ENCODE data around the gene CAMTA1.
A peak's percentile ranks its signal among the peaks of the same experiment; 100 is the strongest.
"Not testable (repeated sequence)": the region's sequence is repeated elsewhere in the genome, so short reads cannot be mapped to it uniquely, and the experiment has no call there.

Gene CAMTA1

DNA sequence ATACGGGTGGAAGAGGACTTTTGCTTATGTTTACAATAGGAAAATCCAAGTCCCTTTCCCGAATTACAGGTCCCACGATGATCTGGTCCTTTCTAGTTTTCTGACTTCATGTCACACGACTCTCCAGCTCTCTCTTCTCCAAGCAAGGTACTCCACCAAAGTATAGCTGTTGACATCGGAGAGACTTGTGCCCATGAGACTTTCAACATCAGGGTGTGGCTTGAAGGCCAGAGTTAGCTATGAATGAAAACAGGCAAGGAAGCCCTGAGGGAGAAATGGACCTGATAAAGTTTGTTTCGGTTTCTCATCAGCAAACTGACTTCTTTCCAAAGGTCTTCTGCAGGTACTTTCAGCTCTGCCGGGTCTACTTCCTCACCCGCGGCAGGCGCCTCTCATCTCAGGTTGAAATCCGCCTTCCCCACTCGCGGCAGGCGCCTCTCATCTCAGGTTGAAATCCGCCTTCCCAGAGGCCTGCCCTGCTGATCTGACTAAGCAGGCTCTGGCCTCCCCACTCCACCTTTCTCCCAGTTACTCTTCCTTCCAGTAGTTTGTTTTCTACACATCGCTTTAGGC lies 996.8 kb downstream of the CAMTA1 start:
- no peak for DNase-seq (ENCODE audit: low read depth)

DNA sequence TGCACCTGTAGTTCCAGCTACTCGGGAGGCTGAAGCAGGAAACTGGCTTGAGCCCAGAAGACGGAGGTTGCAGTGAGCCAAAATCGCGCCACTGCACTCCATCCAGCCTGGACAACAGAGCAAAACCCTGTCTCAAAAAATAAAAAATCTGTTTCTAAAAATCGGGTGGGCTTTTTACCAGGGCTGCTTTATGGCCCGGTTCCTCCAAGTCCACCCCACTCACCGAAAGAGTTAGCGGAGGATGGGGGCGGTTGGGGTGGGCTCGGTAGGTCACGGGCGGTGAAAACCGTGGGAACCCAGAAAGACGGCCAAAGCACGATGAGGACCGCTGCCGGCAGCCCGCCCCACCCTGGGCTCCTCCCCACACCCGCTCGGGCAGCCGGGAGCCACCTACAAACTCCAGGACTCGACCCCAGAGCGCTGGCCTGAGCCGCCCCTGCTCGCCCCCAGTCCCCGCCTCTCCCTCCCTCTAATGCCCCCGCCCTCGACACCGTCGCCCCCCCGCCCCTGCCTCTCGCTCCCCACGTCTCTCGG lies 998.0 kb downstream of the CAMTA1 start:
- no peak for DNase-seq (ENCODE audit: low read depth)

GRCh38 chr1:7783826-7784491 lies 998.7 kb downstream of the CAMTA1 start, which contains the start of gene PER3:
Gene PER3, plus strand, starts transcription at chr1:7784291. Its CDS starts 587 bp downstream, at chr1:7784878.
- peak; percentile 86 for DNase-seq (ENCODE audit: low read depth)

- no peak for DNase-seq (ENCODE audit: low read depth)
Observed at GRCh38 chr1:7784492-7785071, 999.3 kb downstream of the CAMTA1 start.

DNA sequence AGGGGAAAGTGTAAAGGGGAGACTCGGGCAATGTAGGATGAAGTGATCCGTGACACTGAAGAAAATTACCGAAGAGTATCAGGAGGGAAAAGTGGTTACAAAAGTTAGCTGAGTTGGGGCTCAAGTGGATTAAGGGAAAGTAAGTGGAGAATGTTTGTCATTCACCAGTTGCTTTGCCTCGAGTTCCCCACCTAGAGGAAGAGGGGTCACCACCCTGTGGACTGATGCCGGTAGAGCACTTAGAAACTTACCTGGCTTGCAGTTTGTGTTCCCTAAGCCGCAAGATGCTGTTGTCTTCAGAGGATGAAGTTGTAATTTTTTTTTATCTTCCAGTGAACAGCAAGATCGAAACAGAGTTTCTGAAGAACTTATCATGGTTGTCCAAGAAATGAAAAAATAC lies 999.9 kb downstream of the CAMTA1 start:
- DNase-seq (ENCODE audit: low read depth) = no peak

- DNase-seq (ENCODE audit: low read depth) = no peak
Observed at GRCh38 chr1:7786795-7787194, 1001.5 kb downstream of the CAMTA1 start.

DNA sequence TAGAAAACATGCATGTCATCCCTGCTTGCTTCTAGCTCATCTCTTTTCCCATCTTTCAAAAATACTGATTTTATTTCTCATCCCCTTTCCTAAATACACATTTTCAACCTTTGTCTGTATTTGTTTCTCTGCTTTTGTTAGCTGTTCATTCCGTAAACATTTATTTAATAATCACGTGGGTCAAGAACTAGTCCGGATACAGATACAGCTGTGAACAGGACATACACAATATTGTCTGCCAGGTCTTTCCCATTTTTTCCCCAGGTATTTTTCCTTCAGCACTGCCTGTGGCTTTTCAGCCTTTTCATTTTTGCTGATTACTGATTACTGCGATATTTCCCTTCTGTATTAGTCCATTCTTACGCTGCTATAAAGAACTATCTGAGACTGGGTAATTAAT lies 1004.6 kb downstream of the CAMTA1 start:
- no peak for DNase-seq (ENCODE audit: low read depth)

DNA sequence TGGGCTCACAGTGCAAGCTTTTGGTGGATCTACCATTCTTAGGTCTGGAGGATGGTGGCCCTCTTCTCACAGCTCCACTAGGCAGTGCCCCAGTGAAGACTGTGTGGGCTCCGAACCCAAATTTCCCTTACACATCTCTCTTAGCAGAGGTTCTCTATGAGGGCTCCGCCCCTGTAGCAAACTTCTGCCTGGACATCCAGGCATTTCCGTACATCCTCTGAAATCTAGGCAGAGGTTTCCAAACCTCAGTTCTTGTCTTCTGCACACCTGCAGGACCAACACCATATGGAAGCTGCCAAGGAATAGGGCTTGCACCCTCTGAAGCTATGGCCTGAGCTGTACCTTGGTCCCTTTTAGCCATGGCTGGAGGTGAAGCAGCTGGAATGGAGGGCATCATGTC lies 1005.8 kb downstream of the CAMTA1 start:
- not testable (repeated sequence) for DNase-seq (ENCODE audit: low read depth)

DNA sequence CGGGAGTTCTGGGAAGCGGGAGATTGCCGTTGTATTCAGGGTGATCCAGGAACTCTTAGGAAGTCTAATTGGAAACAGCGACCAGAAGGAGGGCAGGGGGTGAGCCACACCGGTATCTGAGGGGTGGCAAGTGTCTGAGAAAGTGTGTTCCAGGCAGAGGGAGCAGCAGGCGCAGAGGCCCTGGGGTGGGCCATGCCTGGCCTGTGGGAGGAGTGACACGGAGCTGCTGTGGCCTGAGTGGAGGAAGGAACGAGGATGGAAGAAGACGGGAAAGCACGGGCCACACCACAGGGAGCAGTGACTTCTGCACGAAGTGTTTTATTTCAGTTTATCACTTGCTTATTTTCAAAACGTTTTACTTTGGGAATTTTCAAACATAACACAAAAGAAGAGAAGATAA lies 1010.2 kb downstream of the CAMTA1 start:
- DNase-seq (ENCODE audit: low read depth) = no peak

- DNase-seq (ENCODE audit: low read depth) = no peak
Observed at GRCh38 chr1:7805460-7805859, 1020.2 kb downstream of the CAMTA1 start.

DNA sequence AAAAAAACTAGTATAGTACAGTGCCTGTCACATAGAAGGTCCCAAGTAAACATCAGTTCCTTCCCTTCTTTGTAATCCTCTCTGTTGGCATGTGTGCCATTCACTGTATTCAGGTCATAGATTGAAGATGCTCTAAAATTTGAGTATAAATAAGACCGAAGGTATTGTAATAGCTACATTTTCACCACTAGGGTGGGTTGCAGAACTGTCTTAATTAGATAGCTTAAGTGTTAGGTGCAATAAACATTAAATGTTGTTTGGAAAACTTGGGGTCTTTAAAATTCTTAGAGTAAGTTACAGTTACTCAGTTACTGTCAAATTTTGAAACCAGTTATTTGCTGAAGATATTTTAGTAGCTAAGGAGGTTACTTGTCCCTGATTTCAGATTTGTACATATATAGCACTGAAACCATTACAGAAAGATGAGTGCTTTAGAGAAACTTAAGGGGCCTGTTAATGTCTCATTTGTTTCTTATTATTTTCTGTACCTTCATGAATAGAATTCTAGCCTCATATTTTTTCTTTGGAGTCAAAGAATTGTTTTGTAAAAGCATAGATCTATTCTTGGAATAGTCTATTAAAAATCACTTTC lies 1023.1 kb downstream of the CAMTA1 start:
- DNase-seq (ENCODE audit: low read depth) = no peak

- DNase-seq (ENCODE audit: low read depth) = no peak
Observed at GRCh38 chr1:7809742-7810141, 1024.5 kb downstream of the CAMTA1 start.

DNA sequence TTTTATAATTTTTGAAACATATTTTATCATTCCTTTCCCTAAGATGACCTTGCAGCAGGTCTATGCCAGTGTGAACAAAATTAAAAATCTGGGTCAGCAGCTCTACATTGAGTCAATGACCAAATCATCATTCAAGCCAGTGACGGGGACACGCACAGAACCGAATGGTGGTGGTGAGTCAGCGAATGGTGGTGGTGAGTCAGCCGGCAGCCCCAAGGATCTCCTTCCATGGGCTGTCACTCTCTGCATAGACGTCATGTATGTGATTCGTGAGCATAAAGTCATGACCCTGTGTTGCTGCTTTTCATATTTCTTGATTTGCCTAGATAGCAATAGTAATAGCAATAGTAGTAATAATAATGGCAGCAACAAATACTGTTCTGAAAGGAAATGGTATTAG lies 1025.1 kb downstream of the CAMTA1 start:
- DNase-seq (ENCODE audit: low read depth) = no peak

DNA sequence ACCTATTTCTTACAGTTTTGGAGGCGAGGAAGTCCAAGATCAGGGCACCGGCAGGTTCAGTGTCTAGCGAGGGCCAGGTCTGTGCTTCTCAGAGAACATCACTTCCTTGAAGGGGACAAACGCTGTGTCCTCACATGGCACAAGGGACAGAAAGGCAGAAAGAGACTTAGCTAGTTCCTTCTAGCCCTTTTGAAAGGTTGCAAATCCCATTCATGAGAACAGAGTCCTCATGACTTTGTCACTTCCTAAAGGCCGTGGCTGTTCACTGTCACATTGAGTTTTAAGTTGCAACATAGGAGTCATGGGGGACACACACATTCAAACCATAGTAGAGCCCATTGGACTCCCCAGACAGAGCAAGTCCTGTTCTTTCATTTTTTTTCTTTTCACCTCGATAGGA lies 1026.2 kb downstream of the CAMTA1 start:
- DNase-seq (ENCODE audit: low read depth) = no peak

GRCh38 chr1:7813677-7814373 lies 1028.6 kb downstream of the CAMTA1 start:
- no peak for DNase-seq (ENCODE audit: low read depth)
